Ovary (tissue), 3 donors: ENCODE data around the gene ADAMTS17.

Experiments
- POLR2A ChIP-seq: fragments of 450-650 bp; IDR thresholded peaks from one replicate; pipeline ENCODE4 v1.6.1; 2017; ENCODE audit warnings: antibody characterized with exemption, mild to moderate bottlenecking, moderate library complexity
- TF ChIP-seq, protein P1 (sequence below), 3 donors: fragments of 450-650 bp in 2 of 3; fragments of 200-600 bp in 1 of 3; IDR thresholded peaks; one replicate each; pipeline versions ENCODE4 v1.5.1 to v1.8.0; 2016 to 2022; ENCODE audit warnings: antibody characterized with exemption in 3 of 3, mild to moderate bottlenecking in 1 of 3
- donor health status: DM: no; HTN: no; CAD: no.

DNA sequence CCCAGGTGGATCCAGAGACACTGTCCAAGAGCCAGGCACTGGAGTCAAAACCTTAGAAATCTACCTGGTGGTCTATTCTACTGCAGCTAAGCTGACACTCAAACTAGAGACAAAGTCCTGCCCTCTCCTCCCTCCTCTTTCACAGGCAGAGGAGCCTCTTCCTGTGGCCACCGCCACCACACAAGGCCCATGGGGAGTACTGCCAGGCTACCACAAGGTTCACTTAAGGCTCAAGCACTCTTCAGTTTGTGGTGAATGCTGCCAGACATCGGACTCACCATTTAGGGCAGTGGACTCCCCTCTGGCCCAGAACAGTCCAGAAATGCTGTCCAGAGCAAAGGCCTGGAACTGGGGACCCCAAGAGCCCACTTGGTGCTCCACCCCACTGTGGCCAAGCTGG lies 160.9 kb downstream of the ADAMTS17 start:
- TF ChIP-seq, protein P1, sequence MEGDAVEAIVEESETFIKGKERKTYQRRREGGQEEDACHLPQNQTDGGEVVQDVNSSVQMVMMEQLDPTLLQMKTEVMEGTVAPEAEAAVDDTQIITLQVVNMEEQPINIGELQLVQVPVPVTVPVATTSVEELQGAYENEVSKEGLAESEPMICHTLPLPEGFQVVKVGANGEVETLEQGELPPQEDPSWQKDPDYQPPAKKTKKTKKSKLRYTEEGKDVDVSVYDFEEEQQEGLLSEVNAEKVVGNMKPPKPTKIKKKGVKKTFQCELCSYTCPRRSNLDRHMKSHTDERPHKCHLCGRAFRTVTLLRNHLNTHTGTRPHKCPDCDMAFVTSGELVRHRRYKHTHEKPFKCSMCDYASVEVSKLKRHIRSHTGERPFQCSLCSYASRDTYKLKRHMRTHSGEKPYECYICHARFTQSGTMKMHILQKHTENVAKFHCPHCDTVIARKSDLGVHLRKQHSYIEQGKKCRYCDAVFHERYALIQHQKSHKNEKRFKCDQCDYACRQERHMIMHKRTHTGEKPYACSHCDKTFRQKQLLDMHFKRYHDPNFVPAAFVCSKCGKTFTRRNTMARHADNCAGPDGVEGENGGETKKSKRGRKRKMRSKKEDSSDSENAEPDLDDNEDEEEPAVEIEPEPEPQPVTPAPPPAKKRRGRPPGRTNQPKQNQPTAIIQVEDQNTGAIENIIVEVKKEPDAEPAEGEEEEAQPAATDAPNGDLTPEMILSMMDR (IDR thresholded peaks at IDR 0.05), result no peak
- TF ChIP-seq POLR2A, result no peak
